ENCODE results near the gene PRDM13.
A peak's percentile ranks its signal among the peaks of the same experiment; 100 is the strongest.

The PRDM13 gene

GRCh38 chr6:99606656-99607415, at the start of gene PRDM13:
Gene PRDM13 (plus strand): TSS chr6:99606833. CDS start chr6:99607035, 202 bp downstream.
- no peak for DNase-seq (ENCODE audit: extremely low spot score)
- ChIA-PET POLR2A (no interaction called here), CTCF (interaction anchor here (1.4 to 2.5 kb wide), 2 partner anchors 18 to 276 kb away, joined by 6 to 12 read pairs; no protein-coding TSS in a partner anchor)
- no peak for TF ChIP-seq CTCF (IDR thresholded peaks at IDR 0.05; ENCODE audit: control extremely low read depth, extremely low read depth, low read depth, missing control alignments)

GRCh38 chr6:99559057-99559456, 47.6 kb upstream of the PRDM13 start:
- POLR2A ChIA-PET = no interaction called here
- no peak for TF ChIP-seq CTCF (IDR thresholded peaks at IDR 0.05; ENCODE audit: control extremely low read depth, extremely low read depth, low read depth, missing control alignments)
- CTCF ChIA-PET = interaction anchor here (1.5 kb wide), 1 partner anchor 135 kb away, joined by 3 read pairs; the partner anchor contains the start of gene PNISR
- no peak for DNase-seq (ENCODE audit: extremely low spot score)

- DNase-seq (ENCODE audit: extremely low spot score) = no peak
- CTCF ChIA-PET = interaction anchor here (0.8 to 1.5 kb wide), 4 partner anchors 13 to 136 kb away, joined by 3 read pairs; partner anchors contain the start of gene PNISR
- POLR2A ChIA-PET = interaction anchor here (0.6 kb wide), 2 partner anchors 43 to 44 kb away, joined by 3 to 4 read pairs; no protein-coding TSS in a partner anchor
- TF ChIP-seq CTCF (IDR thresholded peaks at IDR 0.05; ENCODE audit: control extremely low read depth, extremely low read depth, low read depth, missing control alignments) = no peak
These were observed 46.0 kb upstream of the PRDM13 start for GRCh38 chr6:99560668-99561067.

GRCh38 chr6:99563056-99563723, 43.4 kb upstream of the PRDM13 start:
- TF ChIP-seq CTCF (IDR thresholded peaks at IDR 0.05; ENCODE audit: control extremely low read depth, extremely low read depth, low read depth, missing control alignments) = no peak
- no peak for DNase-seq (ENCODE audit: extremely low spot score)
- POLR2A ChIA-PET = no interaction called here
- CTCF ChIA-PET = interaction anchor here (1.5 kb wide), 1 partner anchor 16 kb away, joined by 3 read pairs; no protein-coding TSS in a partner anchor

GRCh38 chr6:99568103-99568933, 38.3 kb upstream of the PRDM13 start, which contains the start of gene CCNC:
Gene CCNC (minus strand): TSS chr6:99568660. CDS start chr6:99568527, 133 bp downstream.
- peak; percentile 92 for DNase-seq (ENCODE audit: extremely low spot score)
- no peak for TF ChIP-seq CTCF (IDR thresholded peaks at IDR 0.05; ENCODE audit: control extremely low read depth, extremely low read depth, low read depth, missing control alignments)
- CTCF ChIA-PET = interaction anchor here (0.7 to 1.9 kb wide), 12 partner anchors 20 to 238 kb away, joined by 3 to 9 read pairs (median 4); no protein-coding TSS in a partner anchor
- POLR2A ChIA-PET = interaction anchor here (0.8 kb wide), 1 partner anchor 17 kb away, joined by 3 read pairs; no protein-coding TSS in a partner anchor

Data from GM10248 (cell line).